HepG2 (cell line): ENCODE measurements around the gene EMC8. TPM values are rescaled to one million over a fixed set of nuclear protein-coding genes. Genes with fewer than 3 reads are reported as not detected.

Experiments used
- ATAC-seq: fragments of 200-7000 bp; cut with Tn5 transposase; 3 replicates; pipeline ENCODE4 v1.9.1; 2020; ENCODE audit warnings: mild to moderate bottlenecking, moderate library complexity
- BruUV-seq: library from RNA; stranded (reverse); fragments of 400-500 nt; replicated peaks from 2 replicates; lab custom pipeline; 2021; lab: Mats Ljungman, UMichigan
- CTCF ChIA-PET: fragments of 300-600 bp; formaldehyde crosslinking; extraction: SDS; loops from one replicate; lab custom pipeline; 2021; ENCODE audit warnings: low total read pairs, inconsistent platforms, low intra/inter-chr PET ratio; lab: Yijun Ruan, JAX
- POLR2A ChIA-PET: fragments of 350-600 bp; sonication (Branson Sonifier 250); formaldehyde crosslinking; loops from one replicate; lab custom pipeline; 2020; ENCODE audit warnings: antibody characterized with exemption, inconsistent platforms; lab: Yijun Ruan, JAX
- DNase-seq: peaks from one replicate; pipeline ENCODE4 v3.0.0-alpha.2; 2015; ENCODE audit warnings: low spot score
- FAIRE-seq: peaks from 3 replicates; lab custom pipeline; 2011; peaks lifted over from hg19 to GRCh38; lab: Jason Lieb, UNC
- H2AFZ ChIP-seq: one replicate; pipeline ENCODE4 v1.6.1; 2011; ENCODE audit warnings: low read length, inconsistent platforms
- H3K27ac ChIP-seq: fragments of 300-600 bp; 3 replicates; pipeline ENCODE4 v1.8.0; 2011; ENCODE audit warnings: mixed run types, mild to moderate bottlenecking, mixed read lengths, low read length, inconsistent platforms; ENCODE audit not compliant: insufficient read depth; ENCODE audit errors: extremely low read length
- H3K27me3 ChIP-seq, 2 experiments: fragments of 200-600 bp in 1 of 2; 2 replicates in 1 of 2; 3 replicates in 1 of 2; pipeline versions ENCODE4 v1.6.0 to v1.8.0; 2011; ENCODE audit warnings: low read length in 2 of 2, mild to moderate bottlenecking in 2 of 2, moderate library complexity in 2 of 2, inconsistent platforms in 1 of 2; ENCODE audit not compliant: insufficient read depth in 2 of 2, control insufficient read depth in 1 of 2
- H3K36me3 ChIP-seq, 2 experiments: fragments of 200-600 bp in 1 of 2; replicated peaks in 1 of 2; 2 replicates in 1 of 2; 3 replicates in 1 of 2; pipeline versions ENCODE4 v1.5.1 to v1.8.0; 2011; ENCODE audit warnings: low read length in 2 of 2, inconsistent platforms in 1 of 2; ENCODE audit not compliant: insufficient read depth in 2 of 2, control insufficient read depth in 1 of 2
- H3K4me1 ChIP-seq: 2 replicates; pipeline ENCODE4 v1.5.1; 2012; ENCODE audit warnings: low read length, inconsistent platforms; ENCODE audit not compliant: insufficient read depth
- H3K4me2 ChIP-seq: 2 replicates; pipeline ENCODE4 v1.6.0; 2011; ENCODE audit warnings: low read depth, low read length, inconsistent platforms
- H3K4me3 ChIP-seq, 3 experiments: fragments of 200-600 bp in 1 of 3; sonication (generic), shearing (Covaris generic) in 1 of 3; replicated peaks in 1 of 3; 2 replicates each; pipeline ENCODE4 v1.5.1; 2011 to 2016; ENCODE audit warnings: low read length in 3 of 3, inconsistent platforms in 2 of 3, low read depth in 2 of 3, mild to moderate bottlenecking in 2 of 3, control low read depth in 1 of 3, mixed read lengths in 1 of 3; ENCODE audit not compliant: insufficient read depth in 1 of 3
- H3K79me2 ChIP-seq: one replicate; pipeline ENCODE4 v1.6.1; 2011; ENCODE audit warnings: low read length, inconsistent platforms; ENCODE audit not compliant: insufficient read depth
- H3K9ac ChIP-seq: 2 replicates; pipeline ENCODE4 v1.6.0; 2011; ENCODE audit warnings: mild to moderate bottlenecking, low read depth, low read length, inconsistent platforms; ENCODE audit not compliant: insufficient read depth
- H3K9me3 ChIP-seq: 2 replicates; pipeline ENCODE4 v1.5.1; 2012; ENCODE audit warnings: mild to moderate bottlenecking, low read length
- H4K20me1 ChIP-seq: 2 replicates; pipeline ENCODE4 v1.6.0; 2011; ENCODE audit warnings: inconsistent platforms, mild to moderate bottlenecking, low read length, moderate library complexity; ENCODE audit not compliant: insufficient read depth
- KMT2A ChIP-seq: sonication (generic); formaldehyde crosslinking; IDR thresholded peaks from 2 replicates; pipeline ENCODE4 v1.4.0; 2020; ENCODE audit warnings: missing genetic modification reagents
- MXD1 ChIP-seq: sonication (generic); formaldehyde crosslinking; IDR thresholded peaks from 2 replicates; pipeline ENCODE4 v1.4.0; 2020; ENCODE audit warnings: mild to moderate bottlenecking, missing genetic modification reagents
- PAF1 ChIP-seq: IDR thresholded peaks from 2 replicates; pipeline ENCODE4 v1.6.1; 2016; ENCODE audit warnings: missing genetic modification reagents, missing compliant biosample characterization
- RBM22 ChIP-seq: fragments of 200-400 bp; formaldehyde crosslinking; optimal IDR thresholded peaks from 2 replicates; pipeline ENCODE3; 2017; ENCODE audit warnings: mild to moderate bottlenecking, low read length, moderate library complexity
- SP2 ChIP-seq: sonication (generic); formaldehyde crosslinking; IDR thresholded peaks from 2 replicates; pipeline ENCODE4 v1.5.1; 2020; ENCODE audit warnings: mild to moderate bottlenecking, missing genetic modification reagents
- ZBTB38 ChIP-seq: sonication (generic); formaldehyde crosslinking; IDR thresholded peaks from 2 replicates; pipeline ENCODE4 v1.5.1; 2020; ENCODE audit warnings: mild to moderate bottlenecking, missing genetic modification reagents
- ZNF552 ChIP-seq: sonication (generic); formaldehyde crosslinking; IDR thresholded peaks from 2 replicates; pipeline ENCODE4 v1.9.0; 2022; ENCODE audit warnings: missing genetic modification reagents, mild to moderate bottlenecking, borderline replicate concordance
- ZNF747 ChIP-seq: sonication (generic); formaldehyde crosslinking; IDR thresholded peaks from 2 replicates; pipeline ENCODE4 v1.8.1; 2023; ENCODE audit warnings: missing genetic modification reagents, mild to moderate bottlenecking, borderline replicate concordance
- ZNF782 ChIP-seq: sonication (generic); formaldehyde crosslinking; IDR thresholded peaks from 2 replicates; pipeline ENCODE4 v1.4.0; 2020; ENCODE audit warnings: missing genetic modification reagents, mild to moderate bottlenecking, borderline replicate concordance
- WGBS: methylation state at CpG from one replicate; pipeline ENCODE4 v1.1.6; 2017; ENCODE audit warnings: low lambda C conversion rate; 5-methylcytosine and 5-hydroxymethylcytosine counted together
- in situ Hi-C: cut with HindIII; loops from 2 replicates; pipeline ENCODE4 v1.10.0; 2017; ENCODE audit warnings: low pct_unique_long_range_greater_than_20kb; ENCODE audit not compliant: extremely low pct_ligation_motif_present
- intact Hi-C: fragments of 100-400 bp; cut with micrococcal nuclease; formaldehyde crosslinking; loops from one replicate; pipeline ENCODE4 v1.10.0; 2022; ENCODE audit not compliant: unreplicated experiment
- polyA plus RNA-seq, 8 experiments: library from polyadenylated mRNA; depleted of rRNA in 3 of 8; stranded (reverse) in 7 of 8; unstranded in 1 of 8; fragments of >200 nt; fragmentation: Illumina TruSeq in 4 of 8; extraction: Trizol in 4 of 8; gene quantifications; 2 replicates each; pipeline versions ENCODE4 v1.2.1 to v1.2.3, GENCODE V29; 2011 to 2016; ENCODE audit warnings: low read depth in 4 of 8, missing spikeins in 1 of 8, mixed read lengths in 1 of 8; ENCODE audit not compliant: insufficient read depth in 1 of 8
- total RNA-seq, 5 experiments: library from RNA; depleted of rRNA; stranded (reverse); fragments of >200 nt; fragmentation: Illumina TruSeq; extraction: Trizol; gene quantifications; 2 replicates each; pipeline ENCODE4 v1.2.3, GENCODE V29; 2016; ENCODE audit warnings: low read depth in 1 of 5

EMC8 gene
- total and polyA plus RNA-seq, 2 of the 13 experiments (the other 11 are each of a cell fraction or from before 2014, with no cell fraction given) = 55.0 to 76.0 TPM

- TF ChIP-seq PAF1 (CRISPR knock-in tag) = peak; percentile 65; the same call in 1 of the 2 replicates
- no peak for TF ChIP-seq ZNF747 (CRISPR knock-in tag)
- TF ChIP-seq RBM22 = no peak
- TF ChIP-seq, all 625 proteins: peak for 1
- peaks cover 27% of the 10 kb centered on the region for H3K79me2 ChIP-seq
- BruUV-seq = no TSS peak
- 87% methylated on average over 18 of the region's 18 CpGs for WGBS
- peaks cover 29 to 59% of the 10 kb centered on the region in 2 experiments for H3K36me3 ChIP-seq
- no peak overlapping the region for H3K9ac ChIP-seq
- in situ Hi-C loops = loop anchor here (25.0 kb wide), 1 partner anchor 707 kb away; the partner anchor contains the start of gene FOXF1
- ChIA-PET POLR2A (no interaction called here), CTCF (no interaction called here)
- no peak overlapping the region for H3K4me3 ChIP-seq
- H3K4me2 ChIP-seq = no peak overlapping the region
- intact Hi-C loops = no loop called here
- peaks cover 34% of the 10 kb centered on the region for H3K4me1 ChIP-seq
- no peak for DNase-seq
- peaks cover 12% of the 10 kb centered on the region for H4K20me1 ChIP-seq
- H3K27ac ChIP-seq = no peak overlapping the region
- no peak for FAIRE-seq
- peaks cover 0 to under 1% of the 10 kb centered on the region in 2 experiments; a peak in 2 of 5 replicates for H3K27me3 ChIP-seq
- H2AFZ ChIP-seq = no peak overlapping the region
- H3K9me3 ChIP-seq = no peaks in the 10 kb centered on the region
- ATAC-seq = no peak
These were observed 6.2 kb upstream of the EMC8 start for GRCh38 chr16:85805442-85806045.

GRCh38 chr16:85803570-85803969, 4.2 kb upstream of the EMC8 start:
- H2AFZ ChIP-seq = no peak overlapping the region
- peaks cover 16% of the 10 kb centered on the region for H4K20me1 ChIP-seq
- no peak overlapping the region for H3K4me2 ChIP-seq
- no peaks in the 10 kb centered on the region; a peak in 1 of 5 replicates for H3K27me3 ChIP-seq
- no peak for ATAC-seq
- H3K4me1 ChIP-seq = peaks cover 21% of the 10 kb centered on the region
- TF ChIP-seq ZNF782 = no peak
- TF ChIP-seq KMT2A (CRISPR knock-in tag) = no peak
- no peak for TF ChIP-seq ZNF552 (CRISPR knock-in tag)
- 0 out of 2 replicates have a peak, but pooled peaks have one; percentile 30 for TF ChIP-seq ZBTB38
- no peak for TF ChIP-seq MXD1 (CRISPR knock-in tag)
- TF ChIP-seq SP2 (CRISPR knock-in tag) = no peak
- in situ Hi-C loops (loop anchor here (25.0 kb wide), 1 partner anchor 709 kb away; the partner anchor contains the start of gene FOXF1), intact Hi-C loops (no loop called here)
- no peak overlapping the region for H3K4me3 ChIP-seq
- POLR2A ChIA-PET = no interaction called here
- H3K9me3 ChIP-seq = no peaks in the 10 kb centered on the region
- H3K27ac ChIP-seq = no peak overlapping the region
- H3K9ac ChIP-seq = no peak overlapping the region
- no peak for FAIRE-seq
- CTCF ChIA-PET = no interaction called here
- DNase-seq = no peak
- H3K79me2 ChIP-seq = peaks cover 43% of the 10 kb centered on the region
- WGBS = 76% methylated on average over 14 of the region's 14 CpGs
- peaks cover 29 to 59% of the 10 kb centered on the region in 2 experiments for H3K36me3 ChIP-seq
- BruUV-seq = no TSS peak
